GM19395 (cell line): Measurements from ENCODE around the gene TSPEAR.

Experiments used
- ATAC-seq: cut with Tn5 transposase; IDR thresholded peaks from one replicate; pipeline ENCODE4 v1.9.1; 2021; ENCODE audit warnings: mild to moderate bottlenecking, moderate library complexity; ENCODE audit not compliant: unreplicated experiment

The TSPEAR gene

DNA sequence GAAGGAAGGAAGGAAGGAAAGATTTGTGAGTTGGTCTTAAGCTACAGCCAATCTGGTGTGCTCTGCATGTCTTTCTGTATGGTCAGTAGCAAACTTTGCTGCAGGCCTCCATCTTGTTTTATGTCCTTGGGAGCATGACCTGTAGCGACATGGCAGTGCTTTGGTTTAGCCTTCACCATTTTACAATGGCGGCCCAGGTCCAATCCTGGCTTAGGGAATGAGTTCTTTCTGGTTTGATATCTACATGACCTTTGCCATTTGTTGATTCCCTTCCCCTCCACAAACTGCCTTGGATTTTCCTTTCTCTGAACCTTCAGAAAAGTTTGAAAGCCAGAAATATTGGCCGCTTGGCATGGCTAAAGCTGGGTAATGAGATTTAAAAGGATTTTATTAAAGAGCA, 30.5 kb upstream of the TSPEAR start:
- ATAC-seq, result no peak

- ATAC-seq, result no peak
Observed at GRCh38 chr21:44740742-44741141, 29.4 kb upstream of the TSPEAR start.

GRCh38 chr21:44739316-44739715, 27.9 kb upstream of the TSPEAR start:
- ATAC-seq, result no peak

- ATAC-seq, result no peak
Observed at GRCh38 chr21:44738621-44739020, 27.2 kb upstream of the TSPEAR start.

GRCh38 chr21:44737706-44738354, 26.5 kb upstream of the TSPEAR start:
- no peak for ATAC-seq

DNA sequence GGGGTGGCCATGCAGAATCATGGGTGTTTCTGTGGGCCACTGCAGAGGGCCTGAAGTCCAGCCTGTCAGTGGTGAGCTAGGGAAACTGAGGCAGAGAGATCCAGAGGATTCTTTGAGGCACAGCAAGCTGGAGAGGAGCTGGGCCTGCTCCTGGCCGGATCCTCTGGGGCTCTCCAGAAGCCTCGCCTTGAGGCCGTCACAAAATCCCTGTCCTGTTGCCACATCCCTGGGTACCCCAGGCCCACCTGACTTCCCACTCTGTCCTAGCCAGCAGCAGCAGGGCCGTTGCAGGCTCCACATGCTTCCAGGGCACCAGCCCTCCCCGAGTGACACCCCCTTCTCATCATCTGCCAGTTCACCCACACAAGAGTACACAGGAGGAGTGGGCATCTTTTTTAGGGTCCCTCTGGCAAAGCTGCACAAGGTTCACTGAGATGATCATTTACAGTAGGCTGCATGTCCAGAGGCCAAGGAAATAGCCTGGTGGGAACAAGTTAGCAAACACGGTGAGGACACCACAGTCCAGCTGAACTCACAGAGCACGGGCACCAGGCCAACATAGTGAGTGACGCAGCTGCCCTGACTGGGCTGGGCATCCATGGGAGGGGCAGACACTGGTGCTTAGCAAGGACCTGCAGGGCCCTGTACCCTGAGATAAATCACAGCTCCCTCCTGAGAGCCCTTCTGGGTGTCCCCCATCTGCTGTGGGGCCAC, 25.1 kb upstream of the TSPEAR start:
- ATAC-seq, result no peak

- ATAC-seq, result no peak
Observed at GRCh38 chr21:44735821-44736220, 24.4 kb upstream of the TSPEAR start.

DNA sequence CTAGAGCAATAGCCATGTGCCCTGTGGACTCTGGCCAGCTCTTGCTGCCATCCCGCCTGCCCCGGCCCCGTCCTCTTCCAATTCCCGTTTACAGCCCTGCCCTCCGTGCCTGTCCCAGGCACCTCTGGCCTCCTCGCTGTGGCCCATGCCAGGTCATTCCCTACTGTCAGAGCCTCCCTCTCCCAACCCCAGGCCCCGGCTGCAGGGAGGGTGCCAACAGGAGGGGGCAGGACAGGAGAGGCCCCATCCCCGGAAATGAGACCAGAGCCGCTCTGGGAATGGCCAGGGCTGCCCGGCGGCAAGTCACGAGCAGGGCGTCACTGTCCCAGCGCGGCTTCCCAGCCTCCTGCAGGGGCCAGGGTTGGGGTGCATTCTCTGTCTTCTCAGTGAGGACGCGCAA, 23.5 kb upstream of the TSPEAR start:
- ATAC-seq, result no peak

GRCh38 chr21:44734026-44734745, 22.8 kb upstream of the TSPEAR start:
- no peak for ATAC-seq

DNA sequence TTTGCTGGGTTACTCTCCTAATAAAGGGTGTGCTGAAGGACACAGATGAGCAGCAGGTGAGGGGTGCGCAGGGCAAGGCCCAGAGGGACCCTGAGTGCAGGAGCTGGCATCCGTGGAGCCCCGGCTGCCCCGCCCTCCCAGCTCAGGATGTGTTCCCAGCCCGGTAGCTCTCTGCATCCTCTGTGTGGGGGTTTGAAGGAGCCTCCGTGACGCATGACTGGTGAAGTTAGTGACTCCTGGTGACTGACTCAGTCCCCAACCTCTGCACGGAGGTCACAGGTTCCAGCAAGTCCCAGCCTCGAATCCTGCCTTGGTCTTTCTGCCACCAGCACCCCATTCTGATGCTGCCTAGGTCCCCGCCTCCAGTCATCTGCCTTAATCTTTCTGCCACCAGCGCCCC, 21.6 kb upstream of the TSPEAR start:
- no peak for ATAC-seq

- ATAC-seq, result no peak
Observed at GRCh38 chr21:44732263-44732662, 20.9 kb upstream of the TSPEAR start.

DNA sequence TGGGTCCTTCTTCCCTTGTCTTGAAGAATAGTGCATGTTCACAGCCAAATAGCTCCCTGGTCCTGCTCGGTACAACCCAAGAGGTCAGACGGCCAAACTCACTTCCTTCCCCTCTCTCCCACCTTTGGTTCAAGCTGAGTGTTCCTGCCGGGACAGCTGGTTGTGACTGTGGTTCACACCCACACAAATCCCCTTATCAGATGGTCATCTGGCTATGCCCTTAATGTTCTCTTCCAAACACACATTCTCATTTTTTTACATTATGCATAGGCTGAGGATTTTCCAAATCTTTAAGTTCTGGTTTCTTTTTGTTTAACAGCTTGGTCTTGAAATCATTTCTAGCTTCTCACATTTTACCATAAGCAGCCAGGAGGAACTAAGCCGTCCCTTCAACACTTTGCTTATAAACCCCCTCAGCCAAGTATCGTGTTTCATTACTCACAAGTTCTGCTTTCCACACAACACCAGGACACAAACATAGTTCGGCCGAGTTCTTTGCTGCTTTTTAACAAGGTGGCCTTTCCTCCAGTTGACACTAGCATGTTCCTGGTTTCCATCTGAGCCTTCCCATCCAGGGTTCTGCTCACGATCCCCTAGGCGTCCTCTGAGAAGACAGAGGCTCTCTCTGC, 19.7 kb upstream of the TSPEAR start:
- no peak for ATAC-seq

DNA sequence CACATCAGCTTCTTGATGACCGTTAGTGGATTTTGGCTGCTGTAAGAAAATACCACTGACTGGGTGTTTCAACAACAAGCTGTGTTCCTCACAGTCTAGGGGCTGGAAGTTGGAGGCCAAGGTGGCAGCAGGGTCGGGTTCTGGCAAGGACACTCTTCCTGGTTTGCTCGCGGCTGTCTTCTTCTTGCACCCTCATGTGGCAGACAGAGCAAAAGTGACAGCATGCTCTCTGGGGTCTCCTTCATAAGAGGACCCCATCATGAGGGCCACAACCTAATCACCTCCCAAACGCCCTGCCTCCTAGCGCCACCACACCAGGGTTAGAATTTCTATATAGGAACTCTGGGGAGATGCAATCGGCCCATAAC, 18.6 kb upstream of the TSPEAR start:
- ATAC-seq, result no peak

DNA sequence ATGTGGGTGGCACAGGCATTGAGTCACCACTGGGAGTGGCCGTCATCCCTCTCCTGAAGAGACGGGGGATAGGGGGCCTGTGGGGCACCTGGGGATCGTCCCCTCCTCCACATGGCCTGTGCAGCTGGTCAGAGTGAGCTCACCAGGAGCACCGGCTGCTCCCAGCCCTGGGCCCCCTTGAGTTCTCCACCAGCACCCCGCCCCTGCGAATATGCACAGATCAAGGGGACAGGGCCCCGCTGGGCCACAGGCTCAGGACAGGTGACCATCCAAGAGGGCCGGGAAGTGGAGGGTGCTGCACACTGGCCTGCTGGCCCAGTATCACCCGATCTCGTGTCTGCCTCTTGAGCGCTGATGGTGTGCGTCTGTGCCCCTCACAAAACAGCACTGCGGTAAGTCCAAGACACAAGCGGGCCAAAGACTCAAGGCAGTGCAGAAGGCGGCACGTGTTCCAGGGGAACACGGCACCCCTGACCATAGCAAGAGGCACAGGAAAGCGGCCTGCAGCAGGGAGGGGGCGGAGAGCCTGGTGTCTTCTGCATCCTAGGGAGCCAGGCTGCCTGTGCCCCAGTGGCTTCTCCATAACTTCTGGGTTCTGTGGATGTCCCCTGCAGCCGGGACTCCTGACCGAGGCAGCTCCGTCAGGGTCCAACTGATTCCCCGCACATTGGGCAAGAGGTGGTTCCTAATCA, 18.1 kb upstream of the TSPEAR start:
- ATAC-seq, result no peak

DNA sequence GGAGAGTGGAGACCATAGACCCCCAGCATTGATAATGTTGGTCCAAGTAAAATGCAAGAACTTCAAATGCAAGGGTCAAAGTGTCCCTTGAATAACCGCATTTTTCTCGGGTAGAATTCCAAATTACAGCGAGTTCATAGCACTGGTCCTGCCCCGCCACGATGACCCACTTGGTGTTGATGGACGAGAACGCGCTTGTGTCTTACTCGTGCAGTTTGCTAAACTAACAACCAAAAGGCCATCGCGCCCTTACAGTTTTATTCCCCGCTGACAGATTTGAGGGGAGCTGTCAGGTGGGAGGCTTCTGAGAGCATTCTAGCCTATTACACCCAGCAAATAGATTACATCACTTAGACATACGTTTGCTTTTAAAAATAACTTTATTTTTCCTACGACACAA, 17.3 kb upstream of the TSPEAR start:
- ATAC-seq, result no peak

DNA sequence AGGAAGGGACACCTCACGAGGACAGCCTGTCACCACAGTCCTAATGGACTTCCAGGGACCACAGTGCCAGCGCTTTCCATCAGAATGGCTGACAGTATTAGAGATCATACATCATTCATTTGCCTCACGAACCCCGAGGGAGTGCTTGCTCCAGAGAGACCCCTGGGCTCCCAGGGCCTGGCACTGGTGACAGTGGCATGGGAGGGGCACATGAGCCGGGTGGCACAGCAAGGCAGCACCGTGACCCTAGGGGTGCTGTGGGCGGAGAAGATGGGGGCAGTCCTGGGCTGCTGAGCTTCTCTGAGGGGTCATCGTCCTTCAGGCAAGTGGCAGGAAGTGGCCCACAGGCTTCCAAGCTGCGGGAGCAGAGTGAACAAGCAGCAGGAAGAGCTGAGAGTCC, 16.4 kb upstream of the TSPEAR start:
- ATAC-seq, result no peak

GRCh38 chr21:44727321-44727720, 15.9 kb upstream of the TSPEAR start:
- no peak for ATAC-seq

GRCh38 chr21:44726826-44727225, 15.5 kb upstream of the TSPEAR start:
- ATAC-seq, result no peak

GRCh38 chr21:44724926-44725325, 13.6 kb upstream of the TSPEAR start:
- ATAC-seq, result no peak

DNA sequence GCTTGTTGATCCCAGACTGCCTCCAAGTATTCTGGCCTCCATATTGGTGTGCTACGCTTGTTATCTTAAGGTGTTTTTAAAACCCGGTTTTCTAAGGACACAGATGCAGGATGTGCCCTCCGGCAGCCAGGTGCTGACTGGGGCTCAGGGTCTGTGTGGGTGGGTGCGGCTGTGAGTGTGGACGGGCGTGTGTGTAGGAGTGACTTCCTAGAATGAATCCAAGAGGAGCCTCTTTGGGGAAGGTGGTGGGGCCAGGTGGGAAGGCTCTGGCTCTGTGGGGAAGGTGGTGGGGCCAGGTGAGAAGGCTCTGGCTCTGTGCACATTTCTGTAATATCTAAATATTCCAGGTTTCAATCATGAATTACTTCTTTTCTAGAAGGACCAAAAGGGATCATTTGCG, 12.8 kb upstream of the TSPEAR start:
- no peak for ATAC-seq
